ENCODE measurements around the gene CHD2. TPM values are rescaled to one million over a fixed set of nuclear protein-coding genes. Genes with fewer than 3 reads are reported as not detected.

Gene CHD2
- total and polyA plus RNA-seq, 2 donors (not counting 3 experiments of a cell fraction or from before 2014, with no cell fraction given): 53.8 to 97.9 TPM

- no peaks in the 10 kb centered on the region for H4K20me1 ChIP-seq (replicated peaks; ENCODE audit: control insufficient read depth, extremely low read depth, insufficient read depth, low read length)
- DNase-seq (ENCODE audit: low read depth, low spot score) (peak; percentile 77), FAIRE-seq (no peak)
- BruUV-seq (replicated peaks): no TSS peak
- H3K79me2 ChIP-seq (ENCODE audit: control insufficient read depth, insufficient read depth, low read length): peaks cover 95% of the 10 kb centered on the region
- no peak overlapping the region for H2AFZ ChIP-seq (ENCODE audit: low read depth, low read length)
- no peaks in the 10 kb centered on the region for H3K36me3 ChIP-seq (ENCODE audit: control insufficient read depth in 2 of 2, extremely low read depth in 1 of 2, insufficient read depth in 2 of 2, low read length in 2 of 2)
- no peaks in the 10 kb centered on the region for H3K27me3 ChIP-seq (ENCODE audit: control insufficient read depth in 2 of 2, insufficient read depth in 2 of 2, low read length in 2 of 2)
- H3K4me3 ChIP-seq (replicated peaks in 1 of 3; ENCODE audit: insufficient read depth in 1 of 3, low read depth in 1 of 3, low read length in 3 of 3): peak overlapping the region in 1 of 3 experiments; percentile 42
- dilution Hi-C loops (cut with MboI; ENCODE audit: extremely low pct_ligation_motif_present, low sequenced_read_pairs): loop anchor here (25.0 kb wide), 1 partner anchor 94 kb away; no protein-coding TSS in a partner anchor
- no peak for TF ChIP-seq CTCF (IDR thresholded peaks at IDR 0.05; ENCODE audit: extremely low read depth in 1 of 2, insufficient read depth in 1 of 2, low read depth in 1 of 2, low read length in 2 of 2)
- TF ChIP-seq, protein P1, sequence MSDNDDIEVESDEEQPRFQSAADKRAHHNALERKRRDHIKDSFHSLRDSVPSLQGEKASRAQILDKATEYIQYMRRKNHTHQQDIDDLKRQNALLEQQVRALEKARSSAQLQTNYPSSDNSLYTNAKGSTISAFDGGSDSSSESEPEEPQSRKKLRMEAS (IDR thresholded peaks at IDR 0.05; ENCODE audit: insufficient read depth, insufficient read length): no peak
- TF ChIP-seq GATA2 (IDR thresholded peaks at IDR 0.05; ENCODE audit: insufficient read depth, insufficient read length, low read depth, low read length): peak; percentile 67
- no peak for TF ChIP-seq EZH2 (IDR thresholded peaks at IDR 0.05; ENCODE audit: borderline replicate concordance, low read depth, low read length, severe bottlenecking)
- no peak for TF ChIP-seq POLR2AphosphoS5 (IDR thresholded peaks at IDR 0.05; ENCODE audit: insufficient read depth, low read depth, low read length)
- TF ChIP-seq MYC (IDR thresholded peaks at IDR 0.05; ENCODE audit: low read depth, low read length): no peak
- TF ChIP-seq POLR2A (IDR thresholded peaks at IDR 0.05; ENCODE audit: low read depth, low read length): no peak
- TF ChIP-seq FOS (IDR thresholded peaks at IDR 0.05; ENCODE audit: borderline replicate concordance, insufficient read depth, low read length): peak; percentile 31
- peak; percentile 37 for TF ChIP-seq JUN (IDR thresholded peaks at IDR 0.05; ENCODE audit: borderline replicate concordance, insufficient read depth, insufficient read length, low read depth)
- H3K4me1 ChIP-seq (ENCODE audit: control insufficient read depth, extremely low read depth, insufficient read depth, low read length): peaks cover 66% of the 10 kb centered on the region
- intact Hi-C loops (cut with micrococcal nuclease): loop anchor here (10.0 kb wide), 1 partner anchor 372 kb away; no protein-coding TSS in a partner anchor
- H3K4me2 ChIP-seq (ENCODE audit: insufficient read depth, low read length): peak overlapping the region; percentile 86
- H3K9ac ChIP-seq (replicated peaks; ENCODE audit: extremely low read depth, insufficient read depth, low read length): peak overlapping the region; percentile 87
- ChIA-PET POLR2A (interaction anchor here (2.4 to 3.5 kb wide), 3 partner anchors 11 to 24 kb away, joined by 17 to 33 read pairs (median 18); no protein-coding TSS in a partner anchor), CTCF (interaction anchor here (1.2 to 4.2 kb wide), 5 partner anchors 11 to 98 kb away, joined by 3 to 39 read pairs (median 22); no protein-coding TSS in a partner anchor)
- H3K9me3 ChIP-seq (replicated peaks; ENCODE audit: control insufficient read depth, insufficient read depth, low read length): no peaks in the 10 kb centered on the region
- H3K27ac ChIP-seq (ENCODE audit: insufficient read depth, low read depth, low read length): peak overlapping the region; percentile 90
- no peaks in the 10 kb centered on the region for H3K9me1 ChIP-seq (replicated peaks; ENCODE audit: control insufficient read depth, extremely low read depth, insufficient read depth, low read length)
Observed at GRCh38 chr15:92906563-92907081, 6.5 kb downstream of the CHD2 start.
